Testis (tissue), 2 donors: ENCODE results near the gene EEF2.

Source experiments
- POLR2A ChIP-seq: fragments of 450-650 bp; IDR thresholded peaks from one replicate; pipeline ENCODE4 v1.6.1; 2017; ENCODE audit warnings: antibody characterized with exemption, mild to moderate bottlenecking, moderate library complexity
- TF ChIP-seq, protein P1 (sequence below), 3 experiments: fragments of 450-650 bp in 2 of 3; fragments of 200-600 bp in 1 of 3; sonication (generic) in 1 of 3; IDR thresholded peaks; one replicate each; pipeline ENCODE4 v1.5.1; 2016 to 2019; ENCODE audit warnings: antibody characterized with exemption in 3 of 3, mild to moderate bottlenecking in 2 of 3, moderate library complexity in 1 of 3

DNA sequence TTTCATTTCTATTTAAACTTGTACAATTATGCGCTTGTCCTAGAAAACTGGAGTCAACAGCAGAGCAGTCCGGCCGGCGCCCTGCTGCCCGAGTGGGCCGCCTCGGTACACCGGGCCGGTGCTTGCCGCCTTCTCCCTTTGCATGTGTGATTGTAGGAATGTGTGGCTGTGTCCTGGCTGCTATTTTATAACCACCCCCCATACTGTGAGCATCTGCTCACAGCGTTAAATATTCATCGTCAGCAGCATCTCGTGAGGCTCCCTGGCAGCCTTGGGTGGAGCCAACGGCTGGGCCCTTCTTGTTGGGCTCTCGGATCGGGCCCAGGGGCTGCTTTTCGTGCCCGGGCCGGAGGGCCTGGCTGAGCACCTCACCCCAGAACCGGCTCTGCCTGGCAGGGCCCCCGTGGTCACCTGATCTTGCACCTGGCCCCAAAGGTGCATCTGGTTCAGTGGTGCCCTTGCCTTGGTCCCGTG is 32.9 kb upstream of the EEF2 start:
- no peak for TF ChIP-seq POLR2A
- TF ChIP-seq, protein P1, sequence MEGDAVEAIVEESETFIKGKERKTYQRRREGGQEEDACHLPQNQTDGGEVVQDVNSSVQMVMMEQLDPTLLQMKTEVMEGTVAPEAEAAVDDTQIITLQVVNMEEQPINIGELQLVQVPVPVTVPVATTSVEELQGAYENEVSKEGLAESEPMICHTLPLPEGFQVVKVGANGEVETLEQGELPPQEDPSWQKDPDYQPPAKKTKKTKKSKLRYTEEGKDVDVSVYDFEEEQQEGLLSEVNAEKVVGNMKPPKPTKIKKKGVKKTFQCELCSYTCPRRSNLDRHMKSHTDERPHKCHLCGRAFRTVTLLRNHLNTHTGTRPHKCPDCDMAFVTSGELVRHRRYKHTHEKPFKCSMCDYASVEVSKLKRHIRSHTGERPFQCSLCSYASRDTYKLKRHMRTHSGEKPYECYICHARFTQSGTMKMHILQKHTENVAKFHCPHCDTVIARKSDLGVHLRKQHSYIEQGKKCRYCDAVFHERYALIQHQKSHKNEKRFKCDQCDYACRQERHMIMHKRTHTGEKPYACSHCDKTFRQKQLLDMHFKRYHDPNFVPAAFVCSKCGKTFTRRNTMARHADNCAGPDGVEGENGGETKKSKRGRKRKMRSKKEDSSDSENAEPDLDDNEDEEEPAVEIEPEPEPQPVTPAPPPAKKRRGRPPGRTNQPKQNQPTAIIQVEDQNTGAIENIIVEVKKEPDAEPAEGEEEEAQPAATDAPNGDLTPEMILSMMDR (IDR thresholded peaks at IDR 0.05): no peak
